ENCODE results near the gene FASLG.

FASLG gene

GRCh38 chr1:172657586-172657985 is 1.3 kb upstream of the FASLG start:
- TF ChIP-seq REST (IDR thresholded peaks at IDR 0.05; ENCODE audit: insufficient read depth in 1 of 2, low read depth in 2 of 2, low read length in 2 of 2) (no peak), SIN3A (IDR thresholded peaks at IDR 0.05; ENCODE audit: borderline replicate concordance, insufficient read depth, low read length) (no peak), FOXP2 (optimal IDR thresholded peaks at IDR 0.05; ENCODE audit: borderline replicate concordance, extremely low read depth, extremely low read length, insufficient read depth) (no peak), POLR2AphosphoS5 (IDR thresholded peaks at IDR 0.05; ENCODE audit: low read depth, low read length) (no peak), TAF1 (IDR thresholded peaks at IDR 0.05; ENCODE audit: borderline replicate concordance, insufficient read depth, low read length) (no peak)

GRCh38 chr1:172661107-172661506 is 2.2 kb downstream of the FASLG start:
- no peak for TF ChIP-seq FOXP2 (optimal IDR thresholded peaks at IDR 0.05; ENCODE audit: borderline replicate concordance, extremely low read depth, extremely low read length, insufficient read depth)
- TF ChIP-seq TAF1 (IDR thresholded peaks at IDR 0.05; ENCODE audit: borderline replicate concordance, insufficient read depth, low read length) = no peak
- no peak for TF ChIP-seq SIN3A (IDR thresholded peaks at IDR 0.05; ENCODE audit: borderline replicate concordance, insufficient read depth, low read length)
- TF ChIP-seq POLR2AphosphoS5 (IDR thresholded peaks at IDR 0.05; ENCODE audit: low read depth, low read length) = no peak

GRCh38 chr1:172662464-172663109 is 3.7 kb downstream of the FASLG start:
- peak; percentile 71 for TF ChIP-seq FOXP2 (optimal IDR thresholded peaks at IDR 0.05; ENCODE audit: borderline replicate concordance, extremely low read depth, extremely low read length, insufficient read depth)
- no peak for TF ChIP-seq SIN3A (IDR thresholded peaks at IDR 0.05; ENCODE audit: borderline replicate concordance, insufficient read depth, low read length)
- TF ChIP-seq TAF1 (IDR thresholded peaks at IDR 0.05; ENCODE audit: borderline replicate concordance, insufficient read depth, low read length) = no peak
- 0 out of 4 replicates have a peak, but pooled peaks of 1 of the 2 experiments have one; percentile 16 for TF ChIP-seq REST (IDR thresholded peaks at IDR 0.05; ENCODE audit: insufficient read depth in 1 of 2, low read depth in 2 of 2, low read length in 2 of 2)

- no peak for TF ChIP-seq POLR2AphosphoS5 (IDR thresholded peaks at IDR 0.05; ENCODE audit: low read depth, low read length)
- no peak for TF ChIP-seq FOXP2 (optimal IDR thresholded peaks at IDR 0.05; ENCODE audit: borderline replicate concordance, extremely low read depth, extremely low read length, insufficient read depth)
- TF ChIP-seq REST (IDR thresholded peaks at IDR 0.05; ENCODE audit: insufficient read depth in 1 of 2, low read depth in 2 of 2, low read length in 2 of 2) = no peak
- no peak for TF ChIP-seq SIN3A (IDR thresholded peaks at IDR 0.05; ENCODE audit: borderline replicate concordance, insufficient read depth, low read length)
- no peak for TF ChIP-seq TAF1 (IDR thresholded peaks at IDR 0.05; ENCODE audit: borderline replicate concordance, insufficient read depth, low read length)
These were observed 4.8 kb downstream of the FASLG start for GRCh38 chr1:172663732-172664131.

GRCh38 chr1:172668097-172668496 is 9.2 kb downstream of the FASLG start:
- TF ChIP-seq POLR2AphosphoS5 (IDR thresholded peaks at IDR 0.05; ENCODE audit: low read depth, low read length) (no peak), SIN3A (IDR thresholded peaks at IDR 0.05; ENCODE audit: borderline replicate concordance, insufficient read depth, low read length) (no peak), TAF1 (IDR thresholded peaks at IDR 0.05; ENCODE audit: borderline replicate concordance, insufficient read depth, low read length) (no peak), REST (IDR thresholded peaks at IDR 0.05; ENCODE audit: insufficient read depth in 1 of 2, low read depth in 2 of 2, low read length in 2 of 2) (no peak), FOXP2 (optimal IDR thresholded peaks at IDR 0.05; ENCODE audit: borderline replicate concordance, extremely low read depth, extremely low read length, insufficient read depth) (no peak)
